ENCODE results near the gene CRYZ.
A peak's percentile ranks its signal among the peaks of the same experiment; 100 is the strongest.

CRYZ gene

GRCh38 chr1:74731399-74732052 is 1.3 kb downstream of the CRYZ start:
- DNase-seq (ENCODE audit: low read depth in 2 of 2): no peak

GRCh38 chr1:74729741-74730478 is 2.9 kb downstream of the CRYZ start:
- peak; percentile 32 to 37 for DNase-seq (ENCODE audit: low read depth in 2 of 2)

GRCh38 chr1:74728736-74729135 is 4.1 kb downstream of the CRYZ start:
- no peak for DNase-seq (ENCODE audit: low read depth in 2 of 2)

- no peak for DNase-seq (ENCODE audit: low read depth in 2 of 2)
Observed at GRCh38 chr1:74726063-74726462, 6.8 kb downstream of the CRYZ start.

- DNase-seq (ENCODE audit: low read depth in 2 of 2): no peak
Observed at GRCh38 chr1:74717626-74718025, 15.2 kb downstream of the CRYZ start.

GRCh38 chr1:74716822-74717221 is 16.0 kb downstream of the CRYZ start:
- no peak for DNase-seq (ENCODE audit: low read depth in 2 of 2)

- DNase-seq (ENCODE audit: low read depth in 2 of 2): no peak
Observed at GRCh38 chr1:74715806-74716205, 17.0 kb downstream of the CRYZ start.

GRCh38 chr1:74715236-74715502 is 17.7 kb downstream of the CRYZ start:
- no peak for DNase-seq (ENCODE audit: low read depth in 2 of 2)

GRCh38 chr1:74714429-74715235 is 18.2 kb downstream of the CRYZ start:
- peak in 1 of 2 experiments; percentile 7 for DNase-seq (ENCODE audit: low read depth in 2 of 2)

GRCh38 chr1:74713849-74714248 is 19.0 kb downstream of the CRYZ start:
- no peak for DNase-seq (ENCODE audit: low read depth in 2 of 2)

GRCh38 chr1:74712881-74713280 is 20.0 kb downstream of the CRYZ start:
- no peak for DNase-seq (ENCODE audit: low read depth in 2 of 2)

- DNase-seq (ENCODE audit: low read depth in 2 of 2): no peak
Observed at GRCh38 chr1:74703386-74704182, 29.3 kb downstream of the CRYZ start.

GRCh38 chr1:74699331-74699730 is 33.5 kb downstream of the CRYZ start:
- DNase-seq (ENCODE audit: low read depth in 2 of 2): no peak

GRCh38 chr1:74697832-74698231 is 35.0 kb downstream of the CRYZ start:
- no peak for DNase-seq (ENCODE audit: low read depth in 2 of 2)

- DNase-seq (ENCODE audit: low read depth in 2 of 2): no peak
Observed at GRCh38 chr1:74693473-74693872, 39.4 kb downstream of the CRYZ start.

- DNase-seq (ENCODE audit: low read depth in 2 of 2): no peak
Observed at GRCh38 chr1:74690909-74691308, 41.9 kb downstream of the CRYZ start.

- DNase-seq (ENCODE audit: low read depth in 2 of 2): no peak
Observed at GRCh38 chr1:74690364-74690696, 42.5 kb downstream of the CRYZ start.

- peak; percentile 29 to 34 for DNase-seq (ENCODE audit: low read depth in 2 of 2)
Observed at GRCh38 chr1:74689621-74690363, 43.1 kb downstream of the CRYZ start.

- no peak for DNase-seq (ENCODE audit: low read depth in 2 of 2)
Observed at GRCh38 chr1:74686928-74687327, 45.9 kb downstream of the CRYZ start.

GRCh38 chr1:74684301-74684700 is 48.5 kb downstream of the CRYZ start:
- DNase-seq (ENCODE audit: low read depth in 2 of 2): no peak

- no peak for DNase-seq (ENCODE audit: low read depth in 2 of 2)
Observed at GRCh38 chr1:74683656-74684055, 49.2 kb downstream of the CRYZ start.

- DNase-seq (ENCODE audit: low read depth in 2 of 2): no peak
Observed at GRCh38 chr1:74681851-74682250, 51.0 kb downstream of the CRYZ start.

Measured in fibroblast of skin of left quadriceps (primary cell).